ENCODE results near the gene SRP68.
"Not testable (repeated sequence)": the region's sequence is repeated elsewhere in the genome, so short reads cannot be mapped to it uniquely, and the experiment has no call there.

SRP68 gene

GRCh38 chr17:76074390-76075363, 2.4 kb upstream of the SRP68 start, which contains the start of gene GALR2:
GALR2 (plus strand) TSS chr17:76074781; CDS start chr17:76074884, 103 bp downstream.
- Histone ChIP-seq H3K36me3 (ENCODE audit: control insufficient read depth, insufficient read depth, low read length) (no peaks in the 10 kb centered on the region), H3K27ac (ENCODE audit: low read depth, low read length) (no peak within 1 kb of the TSS), H3K4me1 (ENCODE audit: control insufficient read depth, insufficient read depth, low read length) (peaks cover 23% of the 10 kb centered on the region), H3K9ac (ENCODE audit: low read depth, low read length) (no peak within 1 kb of the TSS), H3K27me3 (ENCODE audit: control insufficient read depth, insufficient read depth, low read length) (peaks cover 64% of the 10 kb centered on the region), H3K4me3 (ENCODE audit: low read depth, low read length) (peak within 1 kb of the TSS; percentile 47), H3K9me3 (ENCODE audit: control insufficient read depth, insufficient read depth, low read length) (no peaks in the 10 kb centered on the region)

- Histone ChIP-seq H3K27ac (ENCODE audit: low read depth, low read length) (peak overlapping the region; percentile 66), H3K36me3 (ENCODE audit: control insufficient read depth, insufficient read depth, low read length) (peaks cover 20% of the 10 kb centered on the region)
These were observed 678 bp downstream of the SRP68 start for GRCh38 chr17:76071531-76072147.

GRCh38 chr17:76065775-76066174, 6.5 kb downstream of the SRP68 start:
- 0 out of 2 replicates have a peak, but pooled peaks cover under 1% of the 10 kb centered on the region for H3K4me1 ChIP-seq (ENCODE audit: control insufficient read depth, insufficient read depth, low read length)
- H3K9ac ChIP-seq (ENCODE audit: low read depth, low read length): no peak overlapping the region
- no peak overlapping the region for H3K4me3 ChIP-seq (ENCODE audit: low read depth, low read length)
- no peak overlapping the region for H3K27ac ChIP-seq (ENCODE audit: low read depth, low read length)
- peaks cover 72% of the 10 kb centered on the region for H3K36me3 ChIP-seq (ENCODE audit: control insufficient read depth, insufficient read depth, low read length)
- no peaks in the 10 kb centered on the region for H3K27me3 ChIP-seq (ENCODE audit: control insufficient read depth, insufficient read depth, low read length)
- H3K9me3 ChIP-seq (ENCODE audit: control insufficient read depth, insufficient read depth, low read length): no peaks in the 10 kb centered on the region

More at GRCh38 chr17:76071531-76072147, 678 bp downstream of the SRP68 start:
- H3K9me3 ChIP-seq (ENCODE audit: control insufficient read depth, insufficient read depth, low read length): no peaks in the 10 kb centered on the region
- peak overlapping the region; percentile 61 for H3K9ac ChIP-seq (ENCODE audit: low read depth, low read length)
- peaks cover 34% of the 10 kb centered on the region for H3K27me3 ChIP-seq (ENCODE audit: control insufficient read depth, insufficient read depth, low read length)
- H3K4me3 ChIP-seq (ENCODE audit: low read depth, low read length): peak overlapping the region; percentile 76
- peaks cover 16% of the 10 kb centered on the region; the same call in 1 of the 2 replicates for H3K4me1 ChIP-seq (ENCODE audit: control insufficient read depth, insufficient read depth, low read length)

- H3K9me3 ChIP-seq (ENCODE audit: control insufficient read depth, insufficient read depth, low read length): no peaks in the 10 kb centered on the region
- no peak overlapping the region for H3K9ac ChIP-seq (ENCODE audit: low read depth, low read length)
- no peaks in the 10 kb centered on the region for H3K27me3 ChIP-seq (ENCODE audit: control insufficient read depth, insufficient read depth, low read length)
- peaks cover 86% of the 10 kb centered on the region for H3K36me3 ChIP-seq (ENCODE audit: control insufficient read depth, insufficient read depth, low read length)
- H3K4me1 ChIP-seq (ENCODE audit: control insufficient read depth, insufficient read depth, low read length): no peaks in the 10 kb centered on the region
- H3K4me3 ChIP-seq (ENCODE audit: low read depth, low read length): no peak overlapping the region
- H3K27ac ChIP-seq (ENCODE audit: low read depth, low read length): no peak overlapping the region
These were observed 8.3 kb downstream of the SRP68 start for GRCh38 chr17:76063875-76064546.

- H3K36me3 ChIP-seq (ENCODE audit: control insufficient read depth, insufficient read depth, low read length): peaks cover 84% of the 10 kb centered on the region
- H3K27me3 ChIP-seq (ENCODE audit: control insufficient read depth, insufficient read depth, low read length); H3K4me1 ChIP-seq (ENCODE audit: control insufficient read depth, insufficient read depth, low read length); H3K9me3 ChIP-seq (ENCODE audit: control insufficient read depth, insufficient read depth, low read length); H3K9ac ChIP-seq (ENCODE audit: low read depth, low read length); H3K27ac ChIP-seq (ENCODE audit: low read depth, low read length); H3K4me3 ChIP-seq (ENCODE audit: low read depth, low read length): not testable (repeated sequence)
These were observed 14.1 kb downstream of the SRP68 start for GRCh38 chr17:76058264-76058663.

GRCh38 chr17:76056882-76057281, 15.4 kb downstream of the SRP68 start:
- H3K27me3 ChIP-seq (ENCODE audit: control insufficient read depth, insufficient read depth, low read length): no peaks in the 10 kb centered on the region
- H3K4me3 ChIP-seq (ENCODE audit: low read depth, low read length): no peak overlapping the region
- peaks cover 85% of the 10 kb centered on the region for H3K36me3 ChIP-seq (ENCODE audit: control insufficient read depth, insufficient read depth, low read length)
- H3K9me3 ChIP-seq (ENCODE audit: control insufficient read depth, insufficient read depth, low read length): no peaks in the 10 kb centered on the region
- H3K9ac ChIP-seq (ENCODE audit: low read depth, low read length): no peak overlapping the region
- H3K4me1 ChIP-seq (ENCODE audit: control insufficient read depth, insufficient read depth, low read length): no peaks in the 10 kb centered on the region
- H3K27ac ChIP-seq (ENCODE audit: low read depth, low read length): no peak overlapping the region

GRCh38 chr17:76054112-76054476, 18.2 kb downstream of the SRP68 start:
- Histone ChIP-seq H3K27me3 (ENCODE audit: control insufficient read depth, insufficient read depth, low read length) (no peaks in the 10 kb centered on the region), H3K36me3 (ENCODE audit: control insufficient read depth, insufficient read depth, low read length) (peaks cover 90% of the 10 kb centered on the region), H3K9me3 (ENCODE audit: control insufficient read depth, insufficient read depth, low read length) (no peaks in the 10 kb centered on the region), H3K4me1 (ENCODE audit: control insufficient read depth, insufficient read depth, low read length) (no peaks in the 10 kb centered on the region), H3K4me3 (ENCODE audit: low read depth, low read length) (no peak overlapping the region), H3K9ac (ENCODE audit: low read depth, low read length) (no peak overlapping the region), H3K27ac (ENCODE audit: low read depth, low read length) (peak overlapping the region; percentile 32)

- Histone ChIP-seq H3K4me3 (ENCODE audit: low read depth, low read length) (no peak overlapping the region), H3K27me3 (ENCODE audit: control insufficient read depth, insufficient read depth, low read length) (no peaks in the 10 kb centered on the region), H3K9ac (ENCODE audit: low read depth, low read length) (no peak overlapping the region), H3K9me3 (ENCODE audit: control insufficient read depth, insufficient read depth, low read length) (no peaks in the 10 kb centered on the region), H3K4me1 (ENCODE audit: control insufficient read depth, insufficient read depth, low read length) (0 out of 2 replicates have a peak, but pooled peaks cover 3% of the 10 kb centered on the region), H3K36me3 (ENCODE audit: control insufficient read depth, insufficient read depth, low read length) (peaks cover 90% of the 10 kb centered on the region), H3K27ac (ENCODE audit: low read depth, low read length) (peak overlapping the region; percentile 32)
These were observed 18.8 kb downstream of the SRP68 start for GRCh38 chr17:76053246-76054111.

- no peaks in the 10 kb centered on the region for H3K9me3 ChIP-seq (ENCODE audit: control insufficient read depth, insufficient read depth, low read length)
- H3K27me3 ChIP-seq (ENCODE audit: control insufficient read depth, insufficient read depth, low read length): no peaks in the 10 kb centered on the region
- H3K27ac ChIP-seq (ENCODE audit: low read depth, low read length): no peak overlapping the region
- H3K36me3 ChIP-seq (ENCODE audit: control insufficient read depth, insufficient read depth, low read length): peaks cover 87% of the 10 kb centered on the region
- H3K4me1 ChIP-seq (ENCODE audit: control insufficient read depth, insufficient read depth, low read length): 0 out of 2 replicates have a peak, but pooled peaks cover 5% of the 10 kb centered on the region
- no peak overlapping the region for H3K4me3 ChIP-seq (ENCODE audit: low read depth, low read length)
- H3K9ac ChIP-seq (ENCODE audit: low read depth, low read length): no peak overlapping the region
These were observed 20.8 kb downstream of the SRP68 start for GRCh38 chr17:76051561-76051960.

All from HUES48 (cell line).